NCI-H526 (cell line): ENCODE measurements around the gene PTPN4.
"Not testable (repeated sequence)": the region's sequence is repeated elsewhere in the genome, so short reads cannot be mapped to it uniquely, and the experiment has no call there.

Source experiments
- DNase-seq, 2 experiments: peaks; one replicate each; lab custom pipeline; 2025; lab: John Stamatoyannopoulos, UW

PTPN4 gene

GRCh38 chr2:120017201-120017600 is 257.5 kb downstream of the PTPN4 start:
- no peak for DNase-seq

- no peak for DNase-seq
Measured at GRCh38 chr2:120018549-120018948, 258.8 kb downstream of the PTPN4 start.

DNA sequence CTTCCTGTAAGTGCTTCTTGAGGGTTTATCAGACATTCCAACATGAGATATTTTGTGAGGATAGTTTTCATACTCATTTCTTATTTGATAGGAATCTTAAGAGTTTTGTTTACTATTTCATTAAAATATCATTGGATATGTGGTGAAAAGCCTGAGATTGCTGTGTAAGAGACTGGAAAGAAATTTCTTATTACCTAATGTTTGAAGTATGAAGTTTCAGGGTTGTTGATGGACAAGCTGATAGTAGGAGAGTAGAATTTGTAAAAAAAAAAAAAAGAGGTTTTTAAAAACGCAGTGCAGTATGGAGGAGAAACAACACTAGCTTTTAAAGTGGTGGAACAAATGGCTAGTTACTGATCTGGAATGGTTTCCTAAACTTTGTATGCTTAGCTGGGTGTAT is 260.8 kb downstream of the PTPN4 start:
- no peak for DNase-seq

- DNase-seq = not testable (repeated sequence)
Measured at GRCh38 chr2:120022505-120022904, 262.8 kb downstream of the PTPN4 start.

DNA sequence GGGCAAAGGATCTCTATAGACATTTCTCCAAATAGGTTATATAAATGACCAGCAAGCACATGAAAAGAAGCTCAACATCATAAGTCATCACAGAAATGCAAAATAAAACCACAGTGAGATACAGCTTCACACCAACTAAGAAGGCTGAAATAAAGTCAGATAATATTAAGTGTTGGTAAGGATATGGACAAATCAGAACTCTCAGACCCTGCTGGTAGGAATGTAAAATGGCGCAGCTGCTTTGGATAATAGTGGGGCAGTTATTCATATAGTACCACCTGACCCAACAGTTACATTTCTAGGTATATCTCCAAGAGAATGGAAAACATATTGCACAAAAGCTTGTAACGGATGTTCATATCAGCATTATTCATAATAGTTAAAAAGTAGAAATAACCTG is 267.2 kb downstream of the PTPN4 start:
- no peak for DNase-seq

DNA sequence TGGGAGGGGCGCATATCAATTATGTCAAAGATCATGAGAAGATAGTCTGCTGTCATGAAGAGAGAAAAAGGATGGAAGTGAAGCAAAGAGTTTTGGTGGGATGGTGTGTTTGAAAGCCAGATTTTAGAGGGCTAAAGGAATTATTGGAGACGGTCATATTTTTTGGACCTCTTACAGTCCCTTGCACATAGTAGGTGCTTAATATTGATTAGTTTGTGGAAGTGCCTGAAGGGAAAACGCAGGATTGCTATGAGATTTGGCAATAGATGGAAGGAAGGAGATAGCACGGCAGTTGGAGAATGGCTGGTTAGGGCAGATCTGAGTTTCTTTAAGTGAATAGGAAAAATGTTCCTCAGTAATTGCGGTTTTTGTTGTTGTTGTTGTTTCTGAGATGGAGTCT is 269.1 kb downstream of the PTPN4 start:
- no peak for DNase-seq

- no peak for DNase-seq
Measured at GRCh38 chr2:120029672-120030640, 270.2 kb downstream of the PTPN4 start.

DNA sequence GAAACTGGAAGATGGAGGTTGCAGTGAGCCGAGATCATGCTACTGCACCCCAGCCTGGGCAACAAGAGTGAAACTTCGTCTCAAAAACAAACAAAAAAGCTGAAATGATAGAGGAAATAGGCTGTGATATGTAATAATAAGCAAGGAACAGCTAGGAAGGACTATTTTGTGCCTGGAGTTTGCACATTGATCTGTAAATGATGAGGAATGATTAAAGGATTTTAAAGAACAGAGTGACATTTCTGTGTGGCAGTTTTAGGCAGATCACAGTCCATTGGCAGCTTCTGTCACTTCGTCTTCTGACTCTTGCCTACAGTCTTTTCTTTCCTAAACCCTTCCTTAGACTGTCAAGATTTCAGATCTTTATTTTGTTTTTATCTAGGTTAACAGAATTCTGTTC is 272.6 kb downstream of the PTPN4 start:
- DNase-seq = no peak
